ENCODE measurements around the gene ABHD16A. TPM values are rescaled to one million over a fixed set of nuclear protein-coding genes. Genes with fewer than 3 reads are reported as not detected.

Gene ABHD16A
- total and polyA plus RNA-seq, 2 of the 13 experiments (the other 11 are each of a cell fraction or from before 2014, with no cell fraction given): 43.5 to 45.4 TPM

DNA sequence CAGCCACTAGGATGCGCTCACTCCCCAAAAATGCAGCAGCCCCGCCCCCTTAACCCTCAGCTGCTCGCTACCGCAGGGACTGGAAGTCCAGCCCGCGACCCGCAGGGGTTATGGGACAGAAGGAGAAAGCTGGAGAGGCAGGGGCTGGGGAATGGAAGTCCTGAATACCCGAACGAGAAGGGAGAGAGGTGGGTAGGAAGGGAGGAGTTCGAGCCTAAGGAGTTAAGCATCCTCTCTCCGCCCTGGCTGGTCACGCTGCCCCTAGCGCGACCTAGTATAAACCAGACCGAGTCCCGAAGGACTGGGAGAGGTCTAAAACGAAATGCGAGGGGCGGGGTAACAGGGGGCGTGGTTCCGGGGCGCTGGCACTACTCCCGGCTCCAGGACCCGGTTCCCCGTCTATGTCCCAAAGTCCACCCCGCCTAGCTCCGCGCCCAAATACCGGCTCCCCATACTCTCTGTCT is 26.4 kb upstream of the ABHD16A start (continued):
- TF ChIP-seq HMGXB4 (CRISPR knock-in tag; IDR thresholded peaks at IDR 0.05; ENCODE audit: borderline replicate concordance in 1 of 2, low read depth in 1 of 2): peak; percentile 89 to 97
- TF ChIP-seq KLF11 (CRISPR knock-in tag; IDR thresholded peaks at IDR 0.05): peak; percentile 69; the same call in 1 of the 2 replicates
- no peak for TF ChIP-seq NFIC (IDR thresholded peaks at IDR 0.05; ENCODE audit: low read length)
- 0 out of 2 replicates have a peak, but pooled peaks have one; percentile 22 for TF ChIP-seq ZNF709 (CRISPR knock-in tag; IDR thresholded peaks at IDR 0.05)
- TF ChIP-seq NPAS2 (CRISPR knock-in tag; IDR thresholded peaks at IDR 0.05; ENCODE audit: borderline replicate concordance): no peak
- TF ChIP-seq KLF16 (CRISPR knock-in tag; IDR thresholded peaks at IDR 0.05): peak in 1 of 2 experiments; percentile 98; a peak in 2 of 4 replicates
- TF ChIP-seq SMC3 (IDR thresholded peaks at IDR 0.05; ENCODE audit: low read length): peak; percentile 84
- TF ChIP-seq KDM5B (CRISPR knock-in tag; IDR thresholded peaks at IDR 0.05; ENCODE audit: borderline replicate concordance): 0 out of 2 replicates have a peak, but pooled peaks have one; percentile 81
- TF ChIP-seq, protein P1, sequence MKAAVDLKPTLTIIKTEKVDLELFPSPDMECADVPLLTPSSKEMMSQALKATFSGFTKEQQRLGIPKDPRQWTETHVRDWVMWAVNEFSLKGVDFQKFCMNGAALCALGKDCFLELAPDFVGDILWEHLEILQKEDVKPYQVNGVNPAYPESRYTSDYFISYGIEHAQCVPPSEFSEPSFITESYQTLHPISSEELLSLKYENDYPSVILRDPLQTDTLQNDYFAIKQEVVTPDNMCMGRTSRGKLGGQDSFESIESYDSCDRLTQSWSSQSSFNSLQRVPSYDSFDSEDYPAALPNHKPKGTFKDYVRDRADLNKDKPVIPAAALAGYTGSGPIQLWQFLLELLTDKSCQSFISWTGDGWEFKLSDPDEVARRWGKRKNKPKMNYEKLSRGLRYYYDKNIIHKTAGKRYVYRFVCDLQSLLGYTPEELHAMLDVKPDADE (CRISPR knock-in tag; IDR thresholded peaks at IDR 0.05): no peak
- no peak for TF ChIP-seq GRHL1 (CRISPR knock-in tag; conservative IDR thresholded peaks at IDR 0.05)
- peak; percentile 33 for TF ChIP-seq TAF1 (CRISPR knock-in tag; IDR thresholded peaks at IDR 0.05)
- 0 out of 2 replicates have a peak, but pooled peaks have one; percentile 32 for TF ChIP-seq HES4 (CRISPR knock-in tag; IDR thresholded peaks at IDR 0.05; ENCODE audit: borderline replicate concordance)
- peak; percentile 16; the same call in 1 of the 2 replicates for TF ChIP-seq ZKSCAN5 (CRISPR knock-in tag; IDR thresholded peaks at IDR 0.05)
- peak; percentile 72 for TF ChIP-seq MYC (CRISPR knock-in tag; IDR thresholded peaks at IDR 0.05; ENCODE audit: borderline replicate concordance)
- no peak for TF ChIP-seq FOXA1 (IDR thresholded peaks at IDR 0.05)
- no peak; the same call in 1 of the 2 replicates for TF ChIP-seq FOXA1 (CRISPR knock-in tag; IDR thresholded peaks at IDR 0.05)
- 0 out of 4 replicates have a peak, but pooled peaks of 1 of the 2 experiments have one; percentile 4 for TF ChIP-seq EP300 (IDR thresholded peaks at IDR 0.05; ENCODE audit: low read depth in 2 of 2, low read length in 2 of 2)
- TF ChIP-seq EP300 (CRISPR knock-in tag; IDR thresholded peaks at IDR 0.05; ENCODE audit: borderline replicate concordance): no peak
- no peak; the same call in 1 of the 2 replicates for TF ChIP-seq ZNF367 (CRISPR knock-in tag; IDR thresholded peaks at IDR 0.05; ENCODE audit: borderline replicate concordance)
- TF ChIP-seq ZNF33A (CRISPR knock-in tag; IDR thresholded peaks at IDR 0.05; ENCODE audit: borderline replicate concordance): no peak; the same call in 1 of the 2 replicates
- 0 out of 2 replicates have a peak, but pooled peaks have one; percentile 60 for TF ChIP-seq KAT8 (CRISPR knock-in tag; IDR thresholded peaks at IDR 0.05)
- no peak for TF ChIP-seq ZNF550 (CRISPR knock-in tag; IDR thresholded peaks at IDR 0.05; ENCODE audit: borderline replicate concordance)
- TF ChIP-seq MXI1 (IDR thresholded peaks at IDR 0.05; ENCODE audit: borderline replicate concordance, low read depth, low read length): peak; percentile 28; the same call in 1 of the 3 replicates
- no peak for TF ChIP-seq ZNF143 (CRISPR knock-in tag; IDR thresholded peaks at IDR 0.05)
- no peak for TF ChIP-seq ZNF780A (CRISPR knock-in tag; IDR thresholded peaks at IDR 0.05)
